GM12878 (cell line): Measurements from ENCODE around the gene RYR2. TPM values are rescaled to one million over a fixed set of nuclear protein-coding genes. Genes with fewer than 3 reads are reported as not detected.
"Not testable (repeated sequence)": the region's sequence is repeated elsewhere in the genome, so short reads cannot be mapped to it uniquely, and the experiment has no call there.

Experiments
- ATAC-seq: fragments of 200-7000 bp; cut with Tn5 transposase; 3 replicates; pipeline ENCODE4 v1.9.1; 2020; ENCODE audit warnings: mild to moderate bottlenecking, moderate library complexity
- BruUV-seq: library from RNA; stranded (reverse); fragments of 400-500 nt; replicated peaks from 2 replicates; lab custom pipeline; 2021; lab: Mats Ljungman, UMichigan
- CTCF ChIA-PET: fragments of 300-600 bp; sonication (Branson Sonifier 250); formaldehyde crosslinking; extraction: SDS; loops from one replicate; lab custom pipeline; 2021; ENCODE audit warnings: inconsistent platforms; lab: Yijun Ruan, JAX
- POLR2A ChIA-PET: fragments of 350-600 bp; formaldehyde crosslinking; extraction: SDS; loops from one replicate; lab custom pipeline; 2021; ENCODE audit warnings: inconsistent platforms; lab: Charles Lee
- RAD21 ChIA-PET: fragments of 300-600 bp; sonication (Branson Sonifier 250); formaldehyde crosslinking; loops from one replicate; lab custom pipeline; 2023; ENCODE audit warnings: antibody characterized with exemption; ENCODE audit not compliant: unreplicated experiment; lab: Charles Lee
- SMC1A ChIA-PET: fragments of 300-600 bp; sonication (Branson Sonifier 250); formaldehyde crosslinking; loops from one replicate; lab custom pipeline; 2023; ENCODE audit not compliant: unreplicated experiment, uncharacterized antibody; lab: Charles Lee
- DNase-seq: peaks from one replicate; pipeline ENCODE4 v3.0.0-alpha.2; 2011; ENCODE audit warnings: low read depth, low spot score
- FAIRE-seq: peaks from 3 replicates; lab custom pipeline; 2011; peaks lifted over from hg19 to GRCh38; lab: Jason Lieb, UNC
- H2AFZ ChIP-seq: 2 replicates; pipeline ENCODE4 v1.6.0; 2011; ENCODE audit warnings: low read depth, low read length, control low read depth; ENCODE audit not compliant: control insufficient read depth
- H3K27ac ChIP-seq: 2 replicates; pipeline ENCODE4 v1.5.1; 2011; ENCODE audit warnings: control low read depth; ENCODE audit not compliant: control insufficient read depth, insufficient read depth
- H3K27me3 ChIP-seq, 2 experiments: replicated peaks in 1 of 2; 2 replicates each; pipeline versions ENCODE4 v1.6.0 to v1.6.1; 2011; ENCODE audit warnings: low read length in 1 of 2; ENCODE audit not compliant: control insufficient read depth in 2 of 2, insufficient read depth in 2 of 2
- H3K36me3 ChIP-seq, 2 experiments: 2 replicates each; pipeline ENCODE4 v1.5.1; 2011; ENCODE audit warnings: low read length in 1 of 2; ENCODE audit not compliant: control insufficient read depth in 2 of 2, insufficient read depth in 2 of 2
- H3K4me1 ChIP-seq: 2 replicates; pipeline ENCODE4 v1.6.1; 2011; ENCODE audit warnings: mild to moderate bottlenecking, low read length, moderate library complexity, mixed read lengths; ENCODE audit not compliant: control insufficient read depth, insufficient read depth
- H3K4me2 ChIP-seq: 2 replicates; pipeline ENCODE4 v1.6.0; 2011; ENCODE audit warnings: control low read depth; ENCODE audit not compliant: control insufficient read depth, insufficient read depth
- H3K4me3 ChIP-seq: fragments of 200-600 bp; sonication (generic); 2 replicates; pipeline ENCODE4 v1.5.1; 2016
- H3K79me2 ChIP-seq: 2 replicates; pipeline ENCODE4 v1.6.0; 2011; ENCODE audit warnings: low read length; ENCODE audit not compliant: control insufficient read depth, insufficient read depth
- H3K9ac ChIP-seq: 2 replicates; pipeline ENCODE4 v1.8.0; 2011; ENCODE audit warnings: low read length, control low read depth, mixed read lengths; ENCODE audit not compliant: control insufficient read depth, insufficient read depth
- H3K9me3 ChIP-seq: replicated peaks from 3 replicates; pipeline ENCODE4 v1.5.1; 2011; ENCODE audit warnings: mild to moderate bottlenecking, low read length; ENCODE audit not compliant: control insufficient read depth, insufficient read depth
- H4K20me1 ChIP-seq: 2 replicates; pipeline ENCODE4 v1.6.0; 2011; ENCODE audit not compliant: control insufficient read depth, insufficient read depth
- BCL11A ChIP-seq: IDR thresholded peaks from 2 replicates; pipeline ENCODE4 v1.6.1; 2011; ENCODE audit warnings: low read depth, low read length
- ETV6 ChIP-seq, 2 experiments: fragments of 450-650 bp in 1 of 2; IDR thresholded peaks in 1 of 2; conservative IDR thresholded peaks in 1 of 2; 2 replicates each; pipeline ENCODE4 v1.6.1; 2014; ENCODE audit warnings: antibody characterized with exemption in 1 of 2, borderline replicate concordance in 1 of 2, low read depth in 1 of 2, mild to moderate bottlenecking in 1 of 2, moderate library complexity in 1 of 2
- HDAC6 ChIP-seq: fragments of 200-600 bp; sonication (generic); IDR thresholded peaks from one replicate; pipeline ENCODE4 v1.8.0; 2017; ENCODE audit warnings: antibody characterized with exemption; ENCODE audit not compliant: unreplicated experiment
- NKRF ChIP-seq: fragments of 450-650 bp; conservative IDR thresholded peaks from 2 replicates; pipeline ENCODE4 v1.6.1; 2017; ENCODE audit warnings: mild to moderate bottlenecking, moderate library complexity
- RUNX3 ChIP-seq: IDR thresholded peaks from 2 replicates; pipeline ENCODE4 v1.6.1; 2012; ENCODE audit warnings: low read length, inconsistent platforms
- USF2 ChIP-seq: IDR thresholded peaks from 2 replicates; pipeline ENCODE4 v1.6.1; 2011; ENCODE audit warnings: low read depth, low read length, improper control_type of control experiment, borderline replicate concordance
- YY1 ChIP-seq: IDR thresholded peaks from 2 replicates; pipeline ENCODE4 v1.6.1; 2011; ENCODE audit warnings: low read depth, mild to moderate bottlenecking, low read length
- ZNF384 ChIP-seq: IDR thresholded peaks from 2 replicates; pipeline ENCODE4 v1.6.1; 2012; ENCODE audit warnings: low read depth, mild to moderate bottlenecking, low read length, improper control_type of control experiment, borderline replicate concordance
- WGBS: methylation state at CpG from one replicate; pipeline ENCODE4 v1.1.6; 2016; ENCODE audit warnings: low lambda C conversion rate; ENCODE audit not compliant: insufficient replicate concordance, insufficient coverage; ENCODE audit errors: missing lambda C conversion rate; 5-methylcytosine and 5-hydroxymethylcytosine counted together
- in situ Hi-C: fragments of 300-500 bp; cut with MboI; formaldehyde crosslinking; loops from 9 replicates; pipeline ENCODE4 v1.14.3; 2018; ENCODE audit warnings: mixed read lengths
- intact Hi-C: fragments of 100-400 bp; cut with micrococcal nuclease; formaldehyde crosslinking; loops from one replicate; pipeline ENCODE4 v1.14.2; 2022; ENCODE audit not compliant: unreplicated experiment
- polyA plus RNA-seq, 11 experiments: library from polyadenylated mRNA; depleted of rRNA in 4 of 11; unstranded in 6 of 11; stranded (reverse) in 5 of 11; fragments of >200 nt; fragmentation: Nextera tagmentation in 4 of 11; fragmentation: Illumina TruSeq in 1 of 11; extraction: Ambion mirVana in 4 of 11; extraction: Trizol in 1 of 11; gene quantifications; 1 replicate in 1 of 11; 2 replicates in 10 of 11; pipeline versions ENCODE4 v1.2.1 to v1.2.3, GENCODE V29; 2011 to 2016; ENCODE audit warnings: inconsistent platforms in 2 of 11, missing spikeins in 2 of 11, low read depth in 1 of 11
- total RNA-seq, 4 experiments: library from RNA; depleted of rRNA in 3 of 4; stranded (reverse); fragments of >200 nt in 3 of 4; fragmentation: Illumina TruSeq in 1 of 4; extraction: Trizol in 1 of 4; gene quantifications; 2 replicates each; pipeline versions ENCODE4 v1.2.1 to v1.2.3, GENCODE V29; 2013 to 2021

RYR2 gene
- total and polyA plus RNA-seq, 10 of the 15 experiments (the other 5 are each of a cell fraction or from before 2014, with no cell fraction given): 0.01 to 0.04 TPM; not detected in 8

DNA sequence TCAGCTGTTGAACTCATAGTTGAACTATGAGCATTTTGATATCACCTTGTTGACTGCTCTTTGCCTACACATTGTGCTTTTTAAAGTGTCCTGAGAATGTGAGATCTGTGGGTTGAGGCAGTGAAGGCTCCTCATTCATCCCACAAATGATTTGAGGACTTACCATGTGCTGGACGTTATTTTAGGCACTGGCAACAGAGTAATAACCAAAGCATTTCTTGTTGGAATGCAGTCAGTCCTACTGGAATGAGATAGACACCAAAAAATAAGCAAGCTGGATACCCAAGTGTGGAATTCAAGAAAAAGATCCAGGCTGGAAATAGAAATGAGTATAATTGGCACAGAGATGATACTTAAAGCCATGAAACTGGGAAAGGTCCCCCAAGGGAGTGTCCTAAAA, 775.3 kb downstream of the RYR2 start:
- ATAC-seq: no peak
- H3K27me3 ChIP-seq: no peaks in the 10 kb centered on the region
- no peak for TF ChIP-seq USF2
- TF ChIP-seq NKRF: no peak
- TF ChIP-seq YY1: no peak
- no peak for TF ChIP-seq ETV6 (conservative IDR thresholded peaks at IDR 0.05 in 1 of 2, IDR thresholded peaks at IDR 0.05 in 1 of 2; ENCODE audit: borderline replicate concordance in 1 of 2, low read depth in 1 of 2)
- no peak for TF ChIP-seq HDAC6
- TF ChIP-seq BCL11A: no peak
- no peak for TF ChIP-seq RUNX3
- TF ChIP-seq ZNF384: no peak
- H3K9ac ChIP-seq: no peak overlapping the region
- no peak overlapping the region for H3K27ac ChIP-seq
- no peak overlapping the region for H3K4me3 ChIP-seq
- intact Hi-C loops (no loop called here), in situ Hi-C loops (no loop called here)
- H2AFZ ChIP-seq: no peak overlapping the region
- no peaks in the 10 kb centered on the region for H3K79me2 ChIP-seq
- DNase-seq: no peak
- ChIA-PET RAD21 (no interaction called here), SMC1A (no interaction called here), POLR2A (no interaction called here), CTCF (interaction anchor here (0.7 to 1.3 kb wide), 2 partner anchors 10 to 514 kb away, joined by 4 to 7 read pairs; no protein-coding TSS in a partner anchor)
- no peaks in the 10 kb centered on the region for H3K9me3 ChIP-seq
- no peak for FAIRE-seq
- 0% methylated on average over 1 of the region's 1 CpG for WGBS
- no peaks in the 10 kb centered on the region for H3K4me1 ChIP-seq
- H3K36me3 ChIP-seq: no peaks in the 10 kb centered on the region
- BruUV-seq: no TSS peak
- no peaks in the 10 kb centered on the region for H4K20me1 ChIP-seq
- no peak overlapping the region for H3K4me2 ChIP-seq

DNA sequence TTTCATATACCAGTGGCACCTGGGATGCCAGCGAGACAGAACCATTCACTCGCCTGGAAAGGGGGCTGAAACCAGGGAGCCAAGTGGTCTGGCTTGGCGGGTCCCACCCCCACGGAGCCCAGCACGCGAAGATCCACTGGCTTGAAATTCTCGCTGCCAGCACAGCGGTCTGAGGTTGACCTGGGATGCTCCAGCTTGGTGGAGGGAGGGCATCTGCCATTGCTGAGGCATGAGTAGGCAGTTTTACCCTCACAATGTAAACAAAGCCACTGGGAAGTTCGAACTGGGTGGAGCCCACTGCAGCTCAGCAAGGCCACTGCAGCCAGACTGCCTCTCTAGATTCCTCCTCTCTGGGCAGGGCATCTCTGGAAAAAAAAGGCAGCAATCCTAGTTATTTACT, 778.6 kb downstream of the RYR2 start:
- ChIA-PET SMC1A (interaction anchor here (1.1 to 1.4 kb wide), 2 partner anchors 9 to 17 kb away, joined by 3 read pairs; no protein-coding TSS in a partner anchor), CTCF (interaction anchor here (1.3 kb wide), 1 partner anchor 31 kb away, joined by 3 read pairs; no protein-coding TSS in a partner anchor), POLR2A (interaction anchor here (0.7 kb wide), 1 partner anchor 8 kb away, joined by 6 read pairs; no protein-coding TSS in a partner anchor)
- H3K9me3 ChIP-seq, ATAC-seq, H2AFZ ChIP-seq, H3K36me3 ChIP-seq, BruUV-seq, RAD21 ChIA-PET, H3K27me3 ChIP-seq, H3K4me3 ChIP-seq, H4K20me1 ChIP-seq, intact Hi-C loops, H3K79me2 ChIP-seq, FAIRE-seq, H3K4me1 ChIP-seq, H3K27ac ChIP-seq, in situ Hi-C loops, H3K4me2 ChIP-seq, DNase-seq, H3K9ac ChIP-seq: not testable (repeated sequence)
- 18% methylated on average over 9 of the region's 9 CpGs for WGBS
